Fibroblast of skin of scalp (primary cell): ENCODE results near the gene YIPF6. TPM values are rescaled to one million over a fixed set of nuclear protein-coding genes. Genes with fewer than 3 reads are reported as not detected.
"Not testable (repeated sequence)": the region's sequence is repeated elsewhere in the genome, so short reads cannot be mapped to it uniquely, and the experiment has no call there.

ENCODE experiments used
- DNase-seq: peaks from one replicate; pipeline ENCODE4 v3.0.0-alpha.2; 2013
- polyA plus RNA-seq, 2 experiments: library from polyadenylated mRNA; unstranded; fragments of 120-200 nt; gene quantifications; one replicate each; pipeline ENCODE4 v1.2.1, GENCODE V29; 2013; ENCODE audit not compliant: insufficient read length in 2 of 2

The YIPF6 gene, protein sequence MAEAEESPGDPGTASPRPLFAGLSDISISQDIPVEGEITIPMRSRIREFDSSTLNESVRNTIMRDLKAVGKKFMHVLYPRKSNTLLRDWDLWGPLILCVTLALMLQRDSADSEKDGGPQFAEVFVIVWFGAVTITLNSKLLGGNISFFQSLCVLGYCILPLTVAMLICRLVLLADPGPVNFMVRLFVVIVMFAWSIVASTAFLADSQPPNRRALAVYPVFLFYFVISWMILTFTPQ
- polyA plus RNA-seq (2013, experiment 1 of 2; ENCODE audit: insufficient read length), result 25.2 TPM
- polyA plus RNA-seq (2013, experiment 2 of 2; ENCODE audit: insufficient read length), result 27.9 TPM

DNA sequence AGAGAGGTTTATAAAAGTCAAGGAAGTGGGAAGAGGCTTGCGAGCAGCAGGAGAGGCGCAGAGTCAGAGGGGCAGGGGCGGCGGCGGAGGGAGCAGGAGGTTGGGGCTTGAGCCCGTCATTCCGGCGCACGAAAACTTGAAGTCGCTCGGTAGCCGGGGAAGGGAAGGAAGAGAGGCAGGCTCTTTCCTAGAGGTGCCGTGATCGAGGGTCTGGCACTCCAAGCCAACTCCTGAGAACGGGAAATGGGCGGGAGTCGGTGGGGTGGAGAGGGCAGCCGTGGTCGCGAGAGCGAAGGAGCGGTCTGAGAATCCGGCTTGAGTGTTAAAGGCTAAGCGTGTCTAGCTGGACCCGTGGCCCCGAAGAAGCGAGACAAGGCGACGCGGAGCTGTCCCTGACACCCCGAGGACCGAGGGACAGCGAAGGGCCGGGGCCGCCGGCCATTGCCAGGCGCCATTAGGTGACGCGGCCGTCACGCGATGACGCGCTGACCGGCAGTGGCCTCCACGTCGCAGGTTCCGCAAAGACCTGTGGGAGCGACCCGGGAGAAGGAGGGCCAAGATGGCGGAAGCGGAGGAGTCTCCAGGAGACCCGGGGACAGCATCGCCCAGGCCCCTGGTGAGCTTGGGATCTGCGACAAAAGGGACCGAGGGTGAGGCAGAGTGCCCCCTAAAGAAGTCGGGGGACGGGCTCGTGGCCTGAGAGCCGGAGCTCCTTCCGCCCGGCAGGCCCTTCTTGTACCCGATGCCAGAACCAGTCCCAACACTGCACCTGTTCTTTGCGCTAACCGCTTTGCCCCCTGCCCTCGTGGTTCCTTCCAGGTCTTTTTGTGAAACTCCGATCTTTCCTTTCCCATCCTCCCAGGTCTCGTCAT lies at the start of gene YIPF6:
Gene YIPF6, plus strand, starts transcription at position 544 of the 872 bp plus-strand sequence. Its CDS starts 16 bp downstream, at position 560.
- peak; percentile 77 for DNase-seq

DNA sequence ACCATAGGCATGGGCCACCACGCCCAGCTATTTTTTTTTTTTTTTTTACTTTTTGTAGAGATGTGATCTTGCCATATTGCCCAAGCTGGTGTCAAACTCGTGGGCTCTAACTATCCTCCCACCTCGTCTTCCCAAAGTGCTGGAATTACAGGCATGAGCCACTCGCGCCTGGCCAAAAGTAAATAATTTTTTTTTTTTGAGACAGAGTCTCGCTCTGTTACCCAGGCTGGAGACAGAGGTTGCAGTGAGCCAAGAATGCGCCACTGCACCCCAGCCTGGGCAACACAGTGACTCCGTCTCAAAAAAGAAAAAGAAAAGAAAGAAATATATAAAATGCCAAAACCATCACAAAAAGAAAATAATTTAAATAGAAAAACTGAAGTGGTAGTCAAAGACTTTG lies 47.1 kb upstream of the YIPF6 start:
- no peak for DNase-seq

GRCh38 chrX:68454476-68455150 lies 44.2 kb upstream of the YIPF6 start:
- no peak for DNase-seq

DNA sequence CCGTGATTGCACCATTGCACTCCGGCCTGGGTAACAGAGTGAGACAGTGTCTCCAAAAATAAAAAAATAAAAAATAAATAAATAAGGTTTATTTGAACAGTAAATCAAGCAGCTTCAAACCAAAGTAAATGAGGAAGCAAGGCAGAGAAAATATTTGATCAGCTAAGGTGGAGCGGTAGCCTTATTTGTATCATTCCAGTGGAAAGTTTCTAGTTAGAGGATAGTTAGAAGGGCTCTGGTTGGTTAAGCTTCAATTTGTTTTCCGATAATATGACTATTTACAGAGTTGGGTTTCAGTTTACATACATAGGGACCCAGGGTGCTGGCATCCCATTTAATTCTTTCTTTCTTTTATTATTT lies 43.7 kb upstream of the YIPF6 start:
- no peak for DNase-seq

- DNase-seq, result no peak
Measured at GRCh38 chrX:68461093-68461492, 37.8 kb upstream of the YIPF6 start.

DNA sequence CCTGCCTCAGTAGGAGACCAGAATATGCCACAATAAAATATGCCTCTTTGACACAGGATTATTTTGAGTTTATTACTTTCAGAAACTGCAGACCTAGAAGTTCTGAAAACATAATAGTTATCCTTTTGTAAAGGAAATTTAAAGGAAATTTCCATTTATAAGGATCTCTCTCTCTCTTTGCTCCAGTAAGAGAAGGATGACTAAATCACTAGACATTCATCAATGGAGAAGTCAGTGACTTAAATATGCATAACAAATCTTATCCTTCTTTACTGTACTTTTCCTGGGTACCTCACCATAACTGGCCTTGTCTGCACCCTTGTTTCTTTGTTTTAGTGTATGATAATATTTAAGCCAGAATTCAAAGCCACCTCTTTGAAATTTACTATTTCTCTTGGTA lies 37.3 kb upstream of the YIPF6 start:
- no peak for DNase-seq

DNA sequence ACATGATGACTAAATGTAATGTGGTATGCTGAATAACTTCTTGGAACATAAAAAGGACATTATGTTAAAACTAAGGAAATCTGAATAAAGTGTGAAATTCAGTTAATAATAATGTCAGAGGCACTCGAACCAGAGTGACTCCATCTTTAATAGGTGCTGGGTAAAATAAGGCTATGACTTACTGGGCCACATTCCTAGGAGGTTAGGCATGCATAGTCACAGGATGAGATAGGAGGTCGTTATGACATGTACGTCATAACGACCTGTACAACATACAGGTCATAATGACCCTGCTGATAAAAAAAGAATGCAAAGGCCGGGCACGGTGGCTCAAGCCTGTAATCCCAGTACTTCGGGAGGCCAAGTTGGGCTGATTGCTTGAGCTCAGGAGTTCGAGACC lies 36.7 kb upstream of the YIPF6 start:
- DNase-seq, result no peak

DNA sequence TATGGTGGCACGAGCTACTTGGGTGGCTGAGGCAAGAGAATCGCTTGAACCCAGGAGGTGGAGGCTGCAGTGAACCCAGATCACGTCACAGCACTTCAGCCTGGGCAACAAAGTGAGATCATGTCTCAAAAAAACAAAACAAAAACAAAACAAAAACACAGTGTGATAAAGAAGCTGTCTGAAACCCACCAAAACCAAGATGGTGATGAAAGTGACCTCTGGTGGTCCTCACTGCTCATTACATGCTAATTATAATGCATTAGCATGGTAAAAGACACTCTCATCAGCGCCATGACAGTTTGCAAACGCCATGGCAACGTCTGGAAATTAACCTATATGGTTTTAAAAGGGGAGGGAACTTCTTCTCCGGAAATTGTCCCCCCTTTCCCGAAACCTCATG lies 36.2 kb upstream of the YIPF6 start:
- peak; percentile 60 for DNase-seq

DNA sequence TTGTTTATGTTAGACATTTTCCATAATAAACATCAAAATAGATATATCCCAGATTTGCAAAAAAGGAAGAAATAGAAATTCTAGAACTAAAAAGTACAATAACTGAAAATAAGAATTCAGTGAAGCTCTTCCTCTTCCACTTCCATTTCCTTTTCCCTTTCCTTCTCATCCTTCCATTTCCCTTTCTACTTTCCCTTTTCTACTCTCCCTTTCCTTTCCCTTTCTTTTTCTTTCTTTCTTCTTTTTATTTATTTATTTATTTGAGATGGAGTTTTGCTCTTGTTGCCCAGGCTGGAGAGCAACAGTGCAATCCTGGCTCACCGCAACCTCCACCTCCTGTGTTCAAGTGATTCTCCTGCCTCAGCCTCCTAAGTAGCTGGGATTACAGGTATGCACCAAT lies 35.0 kb upstream of the YIPF6 start:
- DNase-seq, result no peak

DNA sequence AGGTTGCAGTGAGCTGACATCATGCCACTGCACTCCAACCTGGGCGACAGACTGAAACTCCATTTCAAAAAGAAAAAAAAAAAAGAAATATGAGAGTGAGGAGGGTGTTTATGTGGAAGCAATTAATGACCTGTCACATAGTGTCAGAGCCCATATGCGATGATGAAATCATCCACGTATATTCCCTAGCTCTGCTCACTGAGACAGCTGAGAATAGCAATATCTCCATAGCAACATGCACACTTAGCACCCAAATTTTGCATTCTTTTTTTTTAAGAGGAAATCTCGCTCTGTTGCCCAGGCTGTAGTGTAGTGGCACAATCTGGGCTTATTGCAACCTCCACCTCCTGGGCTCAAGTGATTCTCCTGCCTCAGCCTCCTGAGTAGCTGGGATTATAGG lies 34.1 kb upstream of the YIPF6 start:
- no peak for DNase-seq

DNA sequence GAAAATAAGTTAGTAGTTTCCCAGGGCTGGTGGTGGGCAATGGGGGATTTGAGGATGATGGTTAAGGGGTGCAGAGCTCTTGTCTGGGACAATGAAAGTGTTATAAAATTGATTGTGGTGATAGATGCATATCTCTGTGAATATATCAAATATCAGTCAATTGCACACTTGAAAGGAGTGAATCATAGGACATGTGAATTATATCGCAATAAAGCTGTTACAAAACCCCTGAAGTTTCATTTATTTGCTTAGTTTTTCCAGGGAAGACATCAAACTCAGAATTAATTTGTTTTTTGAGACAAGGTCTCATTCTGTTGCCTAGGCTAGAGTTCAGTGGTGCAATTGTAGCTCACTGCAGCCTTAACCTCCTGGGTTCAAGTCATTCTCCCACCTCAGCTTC lies 17.9 kb upstream of the YIPF6 start:
- no peak for DNase-seq

DNA sequence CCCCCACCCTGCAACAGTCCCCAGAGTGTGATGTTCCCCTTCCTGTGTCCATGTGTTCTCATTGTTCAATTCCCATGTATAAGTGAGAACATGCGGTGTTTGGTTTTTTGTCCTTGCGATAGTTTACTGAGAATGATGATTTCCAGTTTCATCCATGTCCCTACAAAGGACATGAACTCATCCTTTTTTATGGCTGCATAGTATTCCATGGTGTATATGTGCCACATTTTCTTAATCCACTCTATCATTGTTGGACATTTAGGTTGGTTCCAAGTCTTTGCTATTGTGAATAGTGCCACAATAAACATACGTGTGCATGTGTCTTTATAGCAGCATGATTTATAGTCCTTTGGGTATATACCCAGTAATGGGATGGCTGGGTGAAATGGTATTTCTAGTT lies 12.7 kb upstream of the YIPF6 start:
- not testable (repeated sequence) for DNase-seq

- no peak for DNase-seq
Measured at GRCh38 chrX:68487254-68487653, 11.6 kb upstream of the YIPF6 start.

DNA sequence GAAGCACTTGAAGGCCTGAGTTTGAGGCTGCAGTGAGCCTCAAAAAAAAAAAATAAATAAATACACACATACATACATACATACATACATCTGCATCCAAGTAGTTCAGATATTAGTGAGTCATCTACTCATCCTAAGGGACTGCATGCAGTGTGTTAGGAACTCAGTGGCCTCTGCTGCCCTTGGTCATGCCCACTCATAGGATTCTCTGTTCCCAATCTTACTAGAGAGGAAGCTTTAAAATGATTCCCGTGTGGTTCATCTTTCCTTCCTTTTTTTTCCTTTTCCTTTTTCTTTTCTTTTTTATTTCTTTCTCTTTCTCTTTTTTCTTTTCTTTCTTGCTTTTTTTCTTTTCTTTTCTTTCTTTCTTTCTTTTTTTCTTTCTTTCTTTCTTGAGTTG lies 10.9 kb upstream of the YIPF6 start:
- DNase-seq, result no peak

DNA sequence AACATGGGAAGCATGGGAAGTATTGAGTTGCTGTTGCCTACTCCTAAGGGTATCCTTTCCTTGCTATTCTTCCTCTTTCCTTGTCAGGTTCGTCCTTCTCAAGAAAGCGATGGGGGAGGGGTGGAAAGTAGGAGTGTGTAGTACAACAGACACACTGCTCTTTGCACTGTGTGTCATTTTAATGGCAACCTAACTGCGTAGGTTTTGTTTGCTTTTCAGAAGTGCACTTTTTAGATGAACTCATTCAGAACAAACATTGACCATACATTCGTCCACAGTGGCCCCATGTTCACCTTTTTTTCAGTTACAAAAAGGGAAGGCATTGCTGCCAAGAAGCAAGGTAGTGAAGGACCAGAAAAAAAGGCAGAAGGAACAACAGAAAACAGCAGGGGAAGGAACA lies 10.2 kb upstream of the YIPF6 start:
- no peak for DNase-seq

DNA sequence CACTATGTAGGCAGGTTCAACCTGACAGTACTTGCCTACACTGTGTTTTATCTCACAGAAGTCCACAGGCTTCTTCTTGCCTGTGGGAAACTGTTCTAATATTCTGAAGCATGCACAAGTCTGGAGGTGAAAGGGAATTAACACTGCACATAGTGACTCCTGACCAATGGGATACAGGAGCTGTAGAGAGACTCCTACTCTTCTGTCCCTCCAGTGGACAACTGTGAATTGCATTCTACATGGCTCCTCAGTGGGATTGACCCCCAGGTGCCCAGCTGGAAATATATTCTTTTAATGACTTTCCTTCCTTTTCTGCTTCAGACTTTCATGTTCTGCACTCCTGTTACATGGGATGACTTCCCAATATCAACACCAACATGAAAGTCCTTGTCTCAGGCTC lies 8.2 kb upstream of the YIPF6 start:
- DNase-seq, result peak; percentile 17

DNA sequence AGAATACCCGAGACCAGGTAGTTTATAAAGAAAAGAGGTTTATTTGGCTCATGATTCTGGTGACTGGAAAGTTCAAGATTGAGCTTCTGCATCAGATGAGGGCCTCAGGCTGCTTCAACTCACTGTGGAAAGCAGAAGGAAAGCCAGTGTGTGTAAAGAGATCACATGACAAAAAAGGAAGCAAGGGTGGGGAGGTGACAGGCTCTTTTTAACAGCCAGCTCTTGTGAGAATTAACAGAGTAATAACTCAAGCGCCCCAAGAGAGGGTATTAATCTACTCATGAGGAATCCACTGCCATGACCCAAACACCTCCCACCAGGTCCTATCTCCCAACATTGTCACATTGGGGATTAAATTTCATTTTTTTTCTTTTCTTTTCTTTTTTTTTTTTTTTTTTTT lies 6.3 kb upstream of the YIPF6 start:
- no peak for DNase-seq

- DNase-seq, result not testable (repeated sequence)
Measured at GRCh38 chrX:68493776-68494175, 5.1 kb upstream of the YIPF6 start.

DNA sequence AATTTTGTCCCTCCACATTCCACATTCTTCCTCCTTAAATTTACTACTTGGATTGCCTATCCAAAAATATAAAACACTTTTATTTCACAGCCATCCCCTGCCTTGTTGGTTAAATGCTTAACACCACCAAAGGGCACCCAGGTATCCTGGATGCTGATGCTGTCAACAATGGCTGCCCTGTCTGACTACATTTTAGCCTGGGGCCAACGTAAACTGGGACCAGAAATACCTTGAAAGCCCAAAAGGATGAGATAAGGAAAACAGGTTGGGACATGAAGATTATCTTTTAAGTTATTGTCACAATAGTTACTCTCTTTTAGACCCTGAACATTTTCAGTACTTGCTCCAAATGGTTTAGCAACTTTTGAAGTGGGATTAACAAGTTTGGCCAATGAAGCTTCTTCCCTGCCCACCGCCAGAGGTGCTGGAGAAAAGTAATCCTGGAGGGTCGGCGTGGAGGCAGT lies 775 bp upstream of the YIPF6 start:
- peak; percentile 53 for DNase-seq

DNA sequence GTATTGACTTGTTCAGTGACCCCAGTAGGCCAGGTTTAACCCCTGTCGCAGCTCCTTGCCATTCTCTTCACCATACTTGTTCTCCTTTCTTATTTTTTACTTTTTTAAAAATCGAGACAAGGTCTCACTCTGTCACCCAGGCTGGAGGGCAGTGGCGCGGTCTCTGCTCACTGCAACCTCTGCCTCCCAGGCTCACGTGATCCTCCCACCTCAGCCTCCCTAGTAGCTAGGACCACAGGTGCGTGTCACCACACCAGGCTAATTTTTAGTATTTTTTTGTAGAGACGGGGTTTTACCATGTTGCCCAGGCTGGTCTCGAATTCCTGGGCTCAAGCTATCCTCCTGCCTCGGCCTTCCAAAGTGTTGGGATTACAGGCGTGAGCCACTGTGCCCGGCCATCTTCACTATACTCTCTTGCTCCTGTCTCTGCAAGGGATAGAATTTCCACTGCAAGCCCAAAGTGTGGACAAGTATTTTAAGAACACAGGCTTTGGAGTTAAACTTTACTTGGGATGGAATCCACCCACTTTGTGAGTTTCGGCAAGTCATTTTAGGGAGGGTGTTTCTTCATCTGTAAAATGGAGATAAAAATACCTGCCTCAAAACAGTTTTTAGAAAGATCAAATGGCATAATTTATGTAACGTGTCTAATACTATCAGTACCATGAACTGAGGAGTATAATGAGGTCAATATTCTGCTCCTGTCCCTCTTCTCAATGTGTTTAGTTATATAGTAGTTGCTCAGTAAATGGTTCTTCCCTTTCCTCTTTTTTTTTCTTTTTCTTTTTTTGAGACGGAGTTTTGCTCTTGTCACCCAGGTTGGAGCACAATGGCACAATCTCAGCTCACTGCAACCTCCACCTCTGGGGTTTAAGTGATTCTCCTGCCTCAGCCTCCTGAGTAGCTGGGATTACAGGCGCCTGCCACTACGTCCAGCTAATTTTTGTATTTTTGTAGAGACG lies 973 bp downstream of the YIPF6 start:
- DNase-seq, result no peak

DNA sequence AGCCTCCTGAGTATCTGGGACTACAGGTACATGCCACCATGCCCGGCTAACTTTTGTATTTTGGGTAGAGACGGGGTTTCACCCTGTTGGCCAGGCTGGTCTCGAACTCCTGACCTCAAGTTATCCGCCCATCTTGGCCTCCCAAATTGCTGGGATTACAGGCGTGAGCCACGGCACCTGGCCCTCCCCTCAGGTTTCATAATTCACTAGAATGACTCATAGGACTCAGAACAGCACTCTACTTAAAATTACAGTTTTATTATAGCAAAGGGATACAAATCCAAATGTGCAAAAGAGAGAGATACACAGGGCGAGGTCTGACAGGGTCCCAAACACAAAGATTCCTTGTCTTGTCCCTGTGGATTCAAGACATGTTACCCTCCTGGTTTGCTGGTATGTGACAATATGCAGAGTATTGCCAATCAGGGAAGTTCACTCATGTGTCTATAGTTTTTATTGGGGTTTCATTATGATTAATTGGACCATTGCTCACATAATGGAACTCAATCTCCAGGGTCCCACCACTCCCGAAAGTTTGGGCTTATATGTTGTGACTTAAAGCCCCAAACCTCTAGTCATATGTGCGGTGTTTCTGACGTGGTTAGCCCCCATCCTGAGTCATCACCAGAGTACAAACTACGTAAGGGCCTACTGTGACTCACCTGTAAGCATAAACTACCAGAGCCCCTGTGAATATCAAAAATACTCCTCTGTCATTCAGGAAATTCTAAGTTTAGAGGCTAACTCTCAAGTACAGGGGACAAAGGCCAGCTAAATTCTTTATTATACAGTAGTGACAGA lies 5.2 kb downstream of the YIPF6 start:
- DNase-seq, result no peak
